ENCODE data around the gene HFE. TPM values are rescaled to one million over a fixed set of nuclear protein-coding genes. Genes with fewer than 3 reads are reported as not detected.
"Not testable (repeated sequence)": the region's sequence is repeated elsewhere in the genome, so short reads cannot be mapped to it uniquely, and the experiment has no call there.

The HFE gene
- total RNA-seq, 1 donor from 2014 or later, result 2.6 TPM

DNA sequence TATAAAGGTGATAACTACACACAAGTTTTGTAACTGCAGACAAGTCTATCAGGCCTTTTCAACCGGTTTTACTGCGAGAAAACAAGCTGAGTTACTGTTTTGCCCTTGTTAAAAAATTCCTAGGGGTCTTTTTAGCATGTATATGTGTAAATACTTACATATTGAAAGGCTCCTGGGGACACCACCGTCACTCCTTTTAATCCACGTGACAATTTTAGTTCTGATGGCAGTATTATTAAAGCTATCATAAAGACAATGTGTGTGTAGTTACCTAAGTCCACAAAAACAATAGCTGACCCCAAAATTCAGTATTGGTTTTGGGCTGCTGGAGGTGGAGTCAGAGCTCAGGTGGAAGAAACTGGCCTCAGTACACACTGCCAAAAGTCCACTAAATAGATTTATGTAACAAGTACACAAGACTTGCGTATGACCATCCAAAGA, 41.3 kb upstream of the HFE start:
- no peaks in the 10 kb centered on the region for H3K36me3 ChIP-seq (ENCODE audit: control insufficient read depth, insufficient read depth, low read length)
- DNase-seq (ENCODE audit: low read depth), result no peak
- no peaks in the 10 kb centered on the region for H3K27me3 ChIP-seq (ENCODE audit: control insufficient read depth, insufficient read depth, low read length)
- TF ChIP-seq, protein P1, sequence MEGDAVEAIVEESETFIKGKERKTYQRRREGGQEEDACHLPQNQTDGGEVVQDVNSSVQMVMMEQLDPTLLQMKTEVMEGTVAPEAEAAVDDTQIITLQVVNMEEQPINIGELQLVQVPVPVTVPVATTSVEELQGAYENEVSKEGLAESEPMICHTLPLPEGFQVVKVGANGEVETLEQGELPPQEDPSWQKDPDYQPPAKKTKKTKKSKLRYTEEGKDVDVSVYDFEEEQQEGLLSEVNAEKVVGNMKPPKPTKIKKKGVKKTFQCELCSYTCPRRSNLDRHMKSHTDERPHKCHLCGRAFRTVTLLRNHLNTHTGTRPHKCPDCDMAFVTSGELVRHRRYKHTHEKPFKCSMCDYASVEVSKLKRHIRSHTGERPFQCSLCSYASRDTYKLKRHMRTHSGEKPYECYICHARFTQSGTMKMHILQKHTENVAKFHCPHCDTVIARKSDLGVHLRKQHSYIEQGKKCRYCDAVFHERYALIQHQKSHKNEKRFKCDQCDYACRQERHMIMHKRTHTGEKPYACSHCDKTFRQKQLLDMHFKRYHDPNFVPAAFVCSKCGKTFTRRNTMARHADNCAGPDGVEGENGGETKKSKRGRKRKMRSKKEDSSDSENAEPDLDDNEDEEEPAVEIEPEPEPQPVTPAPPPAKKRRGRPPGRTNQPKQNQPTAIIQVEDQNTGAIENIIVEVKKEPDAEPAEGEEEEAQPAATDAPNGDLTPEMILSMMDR (IDR thresholded peaks at IDR 0.05; ENCODE audit: insufficient read depth, low read length, poor library complexity, severe bottlenecking), result no peak
- peak overlapping the region; percentile 54 for H3K4me3 ChIP-seq (ENCODE audit: low read depth, low read length)

DNA sequence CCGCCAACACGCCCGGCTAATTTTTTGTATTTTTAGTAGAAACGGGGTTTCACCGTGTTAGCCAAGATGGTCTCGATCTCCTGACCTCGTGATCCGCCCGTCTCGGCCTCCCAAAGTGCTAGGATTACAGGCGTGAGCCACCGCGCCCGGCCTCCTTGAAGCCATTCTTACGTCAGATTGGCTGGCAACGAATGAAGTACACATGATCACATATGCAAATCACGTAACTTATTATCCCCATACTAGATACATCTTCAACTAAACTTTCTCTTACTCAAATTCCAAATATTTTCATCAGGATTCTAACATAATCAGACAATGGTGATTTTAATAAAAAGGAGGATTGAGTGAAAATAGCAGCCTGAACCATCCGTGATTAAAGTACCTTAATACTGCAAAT, 39.9 kb upstream of the HFE start:
- H3K36me3 ChIP-seq (ENCODE audit: control insufficient read depth, insufficient read depth, low read length); H3K27me3 ChIP-seq (ENCODE audit: control insufficient read depth, insufficient read depth, low read length); H3K4me3 ChIP-seq (ENCODE audit: low read depth, low read length); DNase-seq (ENCODE audit: low read depth): not testable (repeated sequence)

DNA sequence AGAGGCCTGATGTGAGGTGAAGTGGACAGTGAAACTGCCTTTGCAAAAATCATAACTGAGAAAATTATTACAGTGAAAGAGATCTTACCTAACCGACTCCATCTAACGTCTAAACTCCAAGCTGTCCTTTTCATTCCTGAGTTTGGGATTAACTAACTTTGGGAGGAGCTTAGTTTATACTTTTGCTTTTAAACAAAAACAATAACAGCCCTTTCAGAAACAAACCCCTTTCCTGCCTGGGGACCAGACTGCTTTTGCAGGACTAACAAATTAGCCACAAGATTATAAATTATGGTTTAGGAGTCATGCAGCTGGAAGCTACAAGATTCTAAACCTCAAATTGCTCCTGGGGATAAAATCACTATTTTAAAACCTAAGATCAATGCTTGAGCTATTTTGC, 38.6 kb upstream of the HFE start:
- TF ChIP-seq, protein P1 (IDR thresholded peaks at IDR 0.05; ENCODE audit: insufficient read depth, low read length, poor library complexity, severe bottlenecking), result no peak
- H3K4me3 ChIP-seq (ENCODE audit: low read depth, low read length), result no peak overlapping the region
- no peaks in the 10 kb centered on the region for H3K36me3 ChIP-seq (ENCODE audit: control insufficient read depth, insufficient read depth, low read length)
- H3K27me3 ChIP-seq (ENCODE audit: control insufficient read depth, insufficient read depth, low read length), result no peaks in the 10 kb centered on the region
- no peak for DNase-seq (ENCODE audit: low read depth)

DNA sequence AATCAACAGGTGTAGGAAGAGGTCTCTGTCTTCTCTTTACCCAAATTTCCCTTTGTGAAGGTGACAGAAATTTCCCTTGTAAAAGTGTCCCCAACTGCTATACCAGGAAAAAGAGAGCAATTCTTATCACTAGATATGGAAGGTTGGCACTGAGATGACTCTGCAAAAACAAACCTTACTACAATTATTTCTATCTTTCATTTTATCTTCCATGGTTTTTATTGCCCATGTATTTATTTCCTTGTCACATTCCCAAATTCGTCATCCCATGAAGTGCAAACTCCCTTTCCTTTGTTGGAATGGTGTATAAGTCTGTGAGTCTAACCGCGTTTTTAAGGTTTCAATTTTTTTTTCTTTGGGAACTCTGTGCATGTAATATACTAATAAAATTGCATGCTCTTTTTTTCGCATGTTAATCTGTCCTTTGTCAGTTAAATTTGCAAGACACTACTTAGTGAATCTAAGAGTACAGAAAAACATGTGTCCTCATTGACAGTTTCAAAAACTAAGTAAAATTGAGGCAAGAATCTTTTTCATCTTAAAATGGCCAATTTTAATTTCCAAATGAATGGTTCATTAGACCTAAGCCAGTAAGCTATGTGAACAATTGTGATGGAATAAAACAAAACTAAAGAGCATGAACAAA, 35.4 kb upstream of the HFE start:
- no peaks in the 10 kb centered on the region for H3K27me3 ChIP-seq (ENCODE audit: control insufficient read depth, insufficient read depth, low read length)
- TF ChIP-seq, protein P1 (IDR thresholded peaks at IDR 0.05; ENCODE audit: insufficient read depth, low read length, poor library complexity, severe bottlenecking), result no peak
- no peak for DNase-seq (ENCODE audit: low read depth)

DNA sequence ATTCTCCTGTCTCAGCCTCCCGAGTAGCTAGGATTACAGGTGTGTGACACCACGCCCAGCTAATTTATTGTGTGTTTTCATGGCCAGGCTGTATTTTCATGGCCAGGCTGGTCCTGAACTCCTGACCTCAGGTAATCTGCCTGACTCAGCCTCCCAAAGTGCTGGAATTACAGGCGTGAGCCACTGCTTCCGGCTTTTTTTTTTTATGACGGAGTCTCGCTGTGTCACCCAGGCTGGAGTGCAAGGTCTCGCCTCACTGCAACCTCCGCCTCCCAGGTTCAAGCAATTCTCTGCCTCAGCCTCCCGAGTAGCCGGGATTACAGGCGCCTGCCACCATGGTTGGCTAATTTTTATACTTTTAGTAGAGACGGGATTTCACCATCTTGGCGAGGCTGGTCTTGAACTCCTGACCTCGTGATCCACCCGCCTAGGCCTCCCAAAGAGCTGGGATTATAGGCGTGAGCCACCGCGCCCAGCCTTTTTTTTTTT, 34.4 kb upstream of the HFE start:
- H3K27me3 ChIP-seq (ENCODE audit: control insufficient read depth, insufficient read depth, low read length); H3K36me3 ChIP-seq (ENCODE audit: control insufficient read depth, insufficient read depth, low read length); H3K4me3 ChIP-seq (ENCODE audit: low read depth, low read length); DNase-seq (ENCODE audit: low read depth): not testable (repeated sequence)

More for the DNA sequence above, 35.4 kb upstream of the HFE start:
- no peak overlapping the region for H3K4me3 ChIP-seq (ENCODE audit: low read depth, low read length)
- H3K36me3 ChIP-seq (ENCODE audit: control insufficient read depth, insufficient read depth, low read length), result no peaks in the 10 kb centered on the region

DNA sequence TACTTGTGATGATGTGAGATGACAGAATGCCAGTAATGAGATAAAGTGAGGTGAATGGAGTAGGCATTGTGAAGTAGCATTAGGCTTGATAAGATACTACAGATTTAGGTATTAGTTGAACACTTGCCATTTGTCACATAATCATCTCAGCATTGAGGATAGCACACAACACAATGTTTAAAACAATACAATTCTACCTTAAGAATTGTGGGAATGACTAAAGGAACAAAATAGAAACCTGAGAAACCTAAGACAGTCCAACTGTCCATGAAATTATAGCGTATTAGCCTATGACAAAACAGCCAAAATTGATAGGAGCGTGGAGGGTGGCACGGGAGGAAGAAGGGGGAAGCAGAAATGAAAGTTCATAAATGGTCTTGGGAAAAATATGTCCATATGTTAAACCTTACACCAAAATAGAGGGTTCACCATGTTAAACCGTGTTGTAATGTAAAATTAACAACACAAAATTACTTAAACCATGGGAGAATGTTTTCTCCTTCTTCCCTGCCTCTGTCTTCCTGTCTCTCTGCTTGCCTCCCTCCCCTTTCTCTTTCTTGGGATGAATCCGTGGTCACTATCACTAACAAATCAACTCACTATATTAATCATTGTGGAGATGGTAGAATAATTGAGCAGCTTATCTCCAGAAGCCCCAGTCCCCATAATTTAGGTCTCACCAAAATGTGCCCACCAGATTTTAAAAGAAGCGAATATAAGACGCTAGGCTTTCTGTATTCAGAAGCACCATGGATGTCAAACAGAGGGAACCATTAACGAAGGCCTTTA, 33.0 kb upstream of the HFE start:
- Histone ChIP-seq H3K4me3 (ENCODE audit: low read depth, low read length) (peak overlapping the region; percentile 63), H3K27me3 (ENCODE audit: control insufficient read depth, insufficient read depth, low read length) (no peaks in the 10 kb centered on the region), H3K36me3 (ENCODE audit: control insufficient read depth, insufficient read depth, low read length) (no peaks in the 10 kb centered on the region)
- TF ChIP-seq, protein P1 (IDR thresholded peaks at IDR 0.05; ENCODE audit: insufficient read depth, low read length, poor library complexity, severe bottlenecking), result no peak
- no peak for DNase-seq (ENCODE audit: low read depth)
